GM19463 (cell line): ENCODE data around the gene RGL3.
"Not testable (repeated sequence)": the region's sequence is repeated elsewhere in the genome, so short reads cannot be mapped to it uniquely, and the experiment has no call there.

Source experiments
- ATAC-seq: cut with Tn5 transposase; IDR thresholded peaks from one replicate; pipeline ENCODE4 v1.9.1; 2021; ENCODE audit warnings: mild to moderate bottlenecking, moderate library complexity; ENCODE audit not compliant: unreplicated experiment

The RGL3 gene

GRCh38 chr19:11364296-11364904 is 54.7 kb downstream of the RGL3 start:
- ATAC-seq, result no peak

GRCh38 chr19:11363881-11364280 is 55.2 kb downstream of the RGL3 start:
- ATAC-seq, result no peak

GRCh38 chr19:11361771-11362731 is 57.1 kb downstream of the RGL3 start:
- ATAC-seq, result no peak

- ATAC-seq, result no peak
Observed at GRCh38 chr19:11361037-11361770, 57.9 kb downstream of the RGL3 start.

- ATAC-seq, result no peak
Observed at GRCh38 chr19:11359421-11359820, 59.7 kb downstream of the RGL3 start.

- ATAC-seq, result no peak
Observed at GRCh38 chr19:11356676-11357550, 62.2 kb downstream of the RGL3 start.

GRCh38 chr19:11356074-11356397 is 63.1 kb downstream of the RGL3 start:
- no peak for ATAC-seq

- no peak for ATAC-seq
Observed at GRCh38 chr19:11355160-11356073, 63.7 kb downstream of the RGL3 start, which contains the start of gene PLPPR2. PLPPR2 (plus strand) TSS chr19:11355432; CDS start chr19:11357674, 2,242 bp downstream.

GRCh38 chr19:11354102-11354501 is 65.0 kb downstream of the RGL3 start:
- not testable (repeated sequence) for ATAC-seq

- ATAC-seq, result no peak
Observed at GRCh38 chr19:11349171-11349570, 69.9 kb downstream of the RGL3 start.

- no peak for ATAC-seq
Observed at GRCh38 chr19:11347546-11348039, 71.5 kb downstream of the RGL3 start.

GRCh38 chr19:11346104-11346940 is 72.8 kb downstream of the RGL3 start, which contains the start of the genes CCDC159 and TMEM205:
CCDC159 (plus strand) TSS chr19:11346519; CDS start chr19:11346607, 88 bp downstream.
TMEM205 (minus strand) TSS chr19:11346268; CDS start chr19:11345619, 649 bp downstream.
- ATAC-seq, result peak; percentile 93

GRCh38 chr19:11345122-11345803 is 73.9 kb downstream of the RGL3 start:
- ATAC-seq, result no peak
